PFSK-1 (cell line): ENCODE results near the gene SUGP2.

Source experiments
- FOXP2 ChIP-seq: optimal IDR thresholded peaks from 2 replicates; pipeline ENCODE3; 2011; ENCODE audit warnings: borderline replicate concordance, control low read depth, inconsistent platforms; ENCODE audit not compliant: insufficient read depth; ENCODE audit errors: extremely low read length, extremely low read depth
- POLR2AphosphoS5 ChIP-seq: IDR thresholded peaks from 2 replicates; pipeline ENCODE4 v1.6.1; 2012; ENCODE audit warnings: low read depth, mild to moderate bottlenecking, control low read depth, low read length, moderate library complexity
- REST ChIP-seq, 2 experiments: IDR thresholded peaks; 2 replicates each; pipeline versions ENCODE4 v1.6.1 to v1.8.0; 2011 to 2012; ENCODE audit warnings: low read depth in 2 of 2, low read length in 2 of 2, control low read depth in 1 of 2, inconsistent platforms in 1 of 2, mild to moderate bottlenecking in 1 of 2, moderate library complexity in 1 of 2; ENCODE audit not compliant: insufficient read depth in 1 of 2
- SIN3A ChIP-seq: IDR thresholded peaks from 2 replicates; pipeline ENCODE4 v1.6.1; 2012; ENCODE audit warnings: mild to moderate bottlenecking, low read length, moderate library complexity, borderline replicate concordance; ENCODE audit not compliant: insufficient read depth
- TAF1 ChIP-seq: IDR thresholded peaks from 2 replicates; pipeline ENCODE4 v1.6.1; 2012; ENCODE audit warnings: low read length, control low read depth, borderline replicate concordance; ENCODE audit not compliant: insufficient read depth

GRCh38 chr19:18948075-18948975 lies 85.0 kb downstream of the SUGP2 start:
- TF ChIP-seq FOXP2: no peak
- no peak for TF ChIP-seq POLR2AphosphoS5
- no peak for TF ChIP-seq REST (IDR thresholded peaks at IDR 0.05; ENCODE audit: insufficient read depth in 1 of 2, low read depth in 2 of 2, low read length in 2 of 2)
- TF ChIP-seq SIN3A: no peak
- no peak for TF ChIP-seq TAF1
